ENCODE results near the gene ERBB2.
"Not testable (repeated sequence)": the region's sequence is repeated elsewhere in the genome, so short reads cannot be mapped to it uniquely, and the experiment has no call there.

Gene ERBB2

GRCh38 chr17:39688945-39689344 lies 10.9 kb upstream of the ERBB2 start:
- H3K4me3 ChIP-seq (replicated peaks in 1 of 2; ENCODE audit: low read depth in 2 of 2, low read length in 2 of 2) = peak overlapping the region in 1 of 2 donors; percentile 70

GRCh38 chr17:39694593-39694992 lies 5.3 kb upstream of the ERBB2 start:
- H3K4me3 ChIP-seq (replicated peaks in 1 of 2; ENCODE audit: low read depth in 2 of 2, low read length in 2 of 2) = no peak overlapping the region
- DNase-seq (ENCODE audit: low read depth in 2 of 2) = no peak
- TF ChIP-seq CTCF (IDR thresholded peaks at IDR 0.05; ENCODE audit: low read depth, low read length) = no peak

More at GRCh38 chr17:39688945-39689344, 10.9 kb upstream of the ERBB2 start:
- no peak for TF ChIP-seq CTCF (IDR thresholded peaks at IDR 0.05; ENCODE audit: low read depth, low read length)
- DNase-seq (ENCODE audit: low read depth in 2 of 2) = no peak

GRCh38 chr17:39695089-39695474 lies 4.8 kb upstream of the ERBB2 start:
- no peak overlapping the region for H3K4me3 ChIP-seq (replicated peaks in 1 of 2; ENCODE audit: low read depth in 2 of 2, low read length in 2 of 2)
- TF ChIP-seq CTCF (IDR thresholded peaks at IDR 0.05; ENCODE audit: low read depth, low read length) = no peak
- DNase-seq (ENCODE audit: low read depth in 2 of 2) = no peak

- no peak overlapping the region for H3K4me3 ChIP-seq (replicated peaks in 1 of 2; ENCODE audit: low read depth in 2 of 2, low read length in 2 of 2)
- DNase-seq (ENCODE audit: low read depth in 2 of 2) = no peak
- no peak for TF ChIP-seq CTCF (IDR thresholded peaks at IDR 0.05; ENCODE audit: low read depth, low read length)
Observed at GRCh38 chr17:39696731-39697130, 3.1 kb upstream of the ERBB2 start.

GRCh38 chr17:39697961-39698360 lies 1.9 kb upstream of the ERBB2 start:
- TF ChIP-seq CTCF (IDR thresholded peaks at IDR 0.05; ENCODE audit: low read depth, low read length) = no peak
- H3K4me3 ChIP-seq (replicated peaks in 1 of 2; ENCODE audit: low read depth in 2 of 2, low read length in 2 of 2) = no peak overlapping the region
- DNase-seq (ENCODE audit: low read depth in 2 of 2) = no peak

- H3K4me3 ChIP-seq (replicated peaks in 1 of 2; ENCODE audit: low read depth in 2 of 2, low read length in 2 of 2) = peak overlapping the region; percentile 71 to 85
- DNase-seq (ENCODE audit: low read depth in 2 of 2) = not testable (repeated sequence)
Observed at GRCh38 chr17:39699157-39699817, 577 bp upstream of the ERBB2 start.

GRCh38 chr17:39700148-39700987 lies 504 bp downstream of the ERBB2 start:
- H3K4me3 ChIP-seq (replicated peaks in 1 of 2; ENCODE audit: low read depth in 2 of 2, low read length in 2 of 2) = peak overlapping the region; percentile 71 to 85
- no peak for TF ChIP-seq CTCF (IDR thresholded peaks at IDR 0.05; ENCODE audit: low read depth, low read length)
- peak; percentile 29 to 30 for DNase-seq (ENCODE audit: low read depth in 2 of 2)
